ENCODE measurements around the gene PDXK.

DNA sequence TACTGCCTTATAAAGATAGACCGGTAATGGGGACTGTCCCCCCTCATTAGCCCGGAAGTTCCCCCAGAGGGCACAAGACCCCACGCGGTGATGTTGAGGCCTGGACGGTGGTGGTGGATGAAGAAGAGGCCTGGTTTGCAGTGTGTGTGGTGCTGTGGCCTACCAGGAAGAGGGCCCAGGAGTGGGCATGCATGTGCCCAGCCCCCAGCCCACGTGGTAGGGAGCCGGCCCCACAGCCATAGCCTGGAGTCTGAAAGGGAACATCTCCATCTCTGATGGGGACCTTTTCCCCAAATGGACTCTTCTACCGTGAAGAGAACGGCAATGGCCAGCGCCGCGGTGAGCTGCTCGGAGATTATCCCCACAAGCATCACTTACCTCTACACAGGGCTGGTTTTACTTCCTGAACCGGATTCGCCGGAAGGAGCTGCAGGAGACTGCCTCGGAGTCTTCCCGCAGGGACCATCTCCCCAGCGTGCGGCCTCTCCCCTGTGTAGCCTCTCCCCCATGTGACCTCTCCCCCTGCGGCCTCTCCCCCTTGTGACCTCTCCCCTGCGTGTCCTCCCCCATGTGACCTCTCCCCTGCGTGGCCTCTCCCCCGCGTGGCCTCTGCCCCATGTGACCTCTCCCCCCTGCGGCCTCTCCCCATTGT lies 91.0 kb downstream of the PDXK start:
- TF ChIP-seq, protein P1, sequence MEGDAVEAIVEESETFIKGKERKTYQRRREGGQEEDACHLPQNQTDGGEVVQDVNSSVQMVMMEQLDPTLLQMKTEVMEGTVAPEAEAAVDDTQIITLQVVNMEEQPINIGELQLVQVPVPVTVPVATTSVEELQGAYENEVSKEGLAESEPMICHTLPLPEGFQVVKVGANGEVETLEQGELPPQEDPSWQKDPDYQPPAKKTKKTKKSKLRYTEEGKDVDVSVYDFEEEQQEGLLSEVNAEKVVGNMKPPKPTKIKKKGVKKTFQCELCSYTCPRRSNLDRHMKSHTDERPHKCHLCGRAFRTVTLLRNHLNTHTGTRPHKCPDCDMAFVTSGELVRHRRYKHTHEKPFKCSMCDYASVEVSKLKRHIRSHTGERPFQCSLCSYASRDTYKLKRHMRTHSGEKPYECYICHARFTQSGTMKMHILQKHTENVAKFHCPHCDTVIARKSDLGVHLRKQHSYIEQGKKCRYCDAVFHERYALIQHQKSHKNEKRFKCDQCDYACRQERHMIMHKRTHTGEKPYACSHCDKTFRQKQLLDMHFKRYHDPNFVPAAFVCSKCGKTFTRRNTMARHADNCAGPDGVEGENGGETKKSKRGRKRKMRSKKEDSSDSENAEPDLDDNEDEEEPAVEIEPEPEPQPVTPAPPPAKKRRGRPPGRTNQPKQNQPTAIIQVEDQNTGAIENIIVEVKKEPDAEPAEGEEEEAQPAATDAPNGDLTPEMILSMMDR (conservative IDR thresholded peaks at IDR 0.05 in 1 of 2, IDR thresholded peaks at IDR 0.05 in 1 of 2; ENCODE audit: extremely low read depth in 1 of 2, insufficient read depth in 1 of 2, low read depth in 1 of 2, low read length in 2 of 2) = no peak
- no peak for TF ChIP-seq EZH2 (IDR thresholded peaks at IDR 0.05; ENCODE audit: borderline replicate concordance, low read length)

All from mammary epithelial cell (primary cell).